SK-N-DZ (cell line): ENCODE data around the gene BAG3.
A peak's percentile ranks its signal among the peaks of the same experiment; 100 is the strongest.

Experiments
- DNase-seq: peaks from one replicate; pipeline ENCODE4 v3.0.0-alpha.2; 2015; ENCODE audit warnings: low spot score

Gene BAG3

DNA sequence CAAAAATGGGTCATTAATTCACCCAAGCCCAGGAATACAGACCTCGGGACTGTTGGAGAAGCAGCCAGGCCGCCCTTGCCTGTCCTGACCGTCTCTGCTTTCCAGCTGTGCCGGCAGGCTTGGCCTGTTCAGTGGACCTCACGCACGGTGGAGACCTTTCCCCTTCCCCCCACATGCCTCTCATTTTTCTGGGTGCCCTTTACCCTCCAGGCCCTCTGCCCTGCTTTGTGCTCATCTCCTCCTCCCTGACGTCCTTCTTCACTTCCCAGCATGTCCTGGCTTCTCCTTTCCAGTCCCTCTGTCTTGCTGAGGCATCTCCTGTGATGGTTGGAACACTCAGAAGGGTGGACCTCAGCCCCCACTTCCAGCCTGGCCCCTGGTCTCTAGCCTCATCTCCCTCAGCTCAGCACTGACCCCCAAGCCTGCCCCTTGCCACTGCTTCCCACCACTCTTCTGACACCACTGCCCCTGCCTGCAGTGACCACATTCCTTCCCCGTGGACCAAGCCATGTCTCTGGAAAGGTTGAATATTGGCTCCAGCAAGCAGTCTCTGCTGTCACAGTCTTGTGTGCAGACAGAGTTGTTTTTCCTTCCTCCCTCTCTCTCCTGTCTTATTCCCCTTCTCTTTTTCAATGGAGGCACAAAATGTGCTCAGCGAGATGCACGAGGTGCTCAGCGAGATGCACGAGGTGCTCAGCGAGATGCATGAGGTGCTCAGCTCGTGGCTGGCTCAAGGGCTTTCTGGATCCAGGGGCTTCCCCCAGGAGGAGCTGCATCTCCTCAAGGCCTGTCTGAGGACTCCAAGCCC, 14.9 kb downstream of the BAG3 start:
- no peak for DNase-seq

DNA sequence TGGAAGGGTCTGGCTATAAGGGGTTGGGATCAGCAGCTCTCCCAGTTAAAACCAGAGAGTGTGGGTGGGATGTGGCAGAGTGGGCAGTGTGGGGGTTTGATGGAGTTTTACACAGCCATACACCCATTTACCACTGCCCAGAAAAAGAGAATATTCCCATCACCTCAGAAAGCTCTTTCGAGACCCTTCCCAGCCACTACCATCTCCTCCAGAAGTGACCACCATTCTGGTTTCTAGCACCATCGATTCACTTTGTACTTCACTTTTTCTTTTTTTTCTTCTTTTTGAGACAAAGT, 15.5 kb downstream of the BAG3 start:
- DNase-seq, result no peak

GRCh38 chr10:119667562-119668328, 16.6 kb downstream of the BAG3 start:
- peak; percentile 64 for DNase-seq

- no peak for DNase-seq
These were observed 17.3 kb downstream of the BAG3 start for GRCh38 chr10:119668461-119668860.

DNA sequence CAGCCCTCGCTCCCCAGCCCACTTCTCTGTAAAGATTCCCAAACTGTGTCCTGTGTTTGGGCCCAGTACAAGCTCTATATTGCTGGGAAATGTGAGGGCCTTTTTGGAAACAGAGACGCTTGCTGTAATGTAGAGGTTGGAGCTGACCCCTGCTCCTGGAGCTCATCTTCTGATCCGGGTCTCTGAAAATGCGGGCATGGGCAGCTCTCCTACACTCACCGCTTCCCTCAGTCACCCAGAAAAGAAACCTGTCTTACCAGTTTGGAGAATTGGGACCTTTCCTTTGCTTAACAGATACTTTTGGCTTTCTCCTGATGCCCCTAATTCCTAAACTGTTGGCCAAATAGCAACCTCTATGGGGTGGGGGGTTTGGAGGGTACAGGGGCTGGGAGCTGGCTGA, 18.2 kb downstream of the BAG3 start:
- no peak for DNase-seq

- DNase-seq, result no peak
These were observed 18.9 kb downstream of the BAG3 start for GRCh38 chr10:119669975-119670640.

DNA sequence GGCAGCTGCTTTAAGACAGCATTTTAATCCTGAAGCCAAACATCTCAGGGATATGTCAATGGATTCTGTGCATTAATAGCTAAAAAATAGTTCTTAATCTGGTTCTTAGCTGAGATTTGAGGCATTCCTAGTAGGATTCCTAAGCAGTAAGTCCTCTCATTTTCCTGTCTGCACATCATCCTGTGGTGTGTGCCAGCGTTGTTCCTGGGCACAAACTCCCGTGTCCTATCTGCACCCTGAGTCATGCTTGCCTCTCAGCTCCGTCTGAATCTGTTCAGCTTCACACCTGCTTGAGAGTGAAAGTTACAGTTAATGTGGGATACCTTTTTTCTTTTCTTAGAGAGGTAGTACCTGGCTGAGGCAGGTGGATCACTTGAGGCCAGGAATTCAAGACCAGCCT, 19.5 kb downstream of the BAG3 start:
- no peak for DNase-seq

DNA sequence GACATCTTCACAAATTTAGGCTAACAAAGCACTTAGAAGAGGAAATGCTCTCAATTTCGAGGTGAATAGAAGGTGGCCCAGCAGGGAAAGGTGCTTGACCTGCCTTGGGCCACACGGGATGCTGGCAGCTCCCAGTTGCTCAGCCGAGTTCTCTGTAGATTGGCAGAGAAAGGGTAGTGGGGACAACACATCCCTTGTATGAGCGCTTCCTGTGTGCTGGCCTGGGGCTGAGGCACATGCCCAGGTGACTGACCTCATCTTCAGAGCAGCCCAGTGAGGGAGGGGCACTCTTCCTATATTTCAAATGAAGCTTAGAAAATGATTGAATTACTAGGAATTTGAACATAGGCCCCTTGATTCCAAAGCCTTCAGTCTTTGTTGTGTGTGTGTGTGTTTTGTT, 20.2 kb downstream of the BAG3 start:
- no peak for DNase-seq

DNA sequence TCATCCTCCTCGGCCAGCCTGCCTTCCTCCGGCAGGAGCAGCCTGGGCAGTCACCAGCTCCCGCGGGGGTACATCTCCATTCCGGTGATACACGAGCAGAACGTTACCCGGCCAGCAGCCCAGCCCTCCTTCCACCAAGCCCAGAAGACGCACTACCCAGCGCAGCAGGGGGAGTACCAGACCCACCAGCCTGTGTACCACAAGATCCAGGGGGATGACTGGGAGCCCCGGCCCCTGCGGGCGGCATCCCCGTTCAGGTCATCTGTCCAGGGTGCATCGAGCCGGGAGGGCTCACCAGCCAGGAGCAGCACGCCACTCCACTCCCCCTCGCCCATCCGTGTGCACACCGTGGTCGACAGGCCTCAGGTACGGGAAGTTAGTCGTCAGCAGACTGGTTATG, 21.1 kb downstream of the BAG3 start:
- no peak for DNase-seq

- peak; percentile 82 for DNase-seq
These were observed 22.1 kb downstream of the BAG3 start for GRCh38 chr10:119673271-119673670.

- DNase-seq, result no peak
These were observed 24.4 kb downstream of the BAG3 start for GRCh38 chr10:119675483-119676170.

GRCh38 chr10:119677126-119677525, 25.9 kb downstream of the BAG3 start:
- no peak for DNase-seq

DNA sequence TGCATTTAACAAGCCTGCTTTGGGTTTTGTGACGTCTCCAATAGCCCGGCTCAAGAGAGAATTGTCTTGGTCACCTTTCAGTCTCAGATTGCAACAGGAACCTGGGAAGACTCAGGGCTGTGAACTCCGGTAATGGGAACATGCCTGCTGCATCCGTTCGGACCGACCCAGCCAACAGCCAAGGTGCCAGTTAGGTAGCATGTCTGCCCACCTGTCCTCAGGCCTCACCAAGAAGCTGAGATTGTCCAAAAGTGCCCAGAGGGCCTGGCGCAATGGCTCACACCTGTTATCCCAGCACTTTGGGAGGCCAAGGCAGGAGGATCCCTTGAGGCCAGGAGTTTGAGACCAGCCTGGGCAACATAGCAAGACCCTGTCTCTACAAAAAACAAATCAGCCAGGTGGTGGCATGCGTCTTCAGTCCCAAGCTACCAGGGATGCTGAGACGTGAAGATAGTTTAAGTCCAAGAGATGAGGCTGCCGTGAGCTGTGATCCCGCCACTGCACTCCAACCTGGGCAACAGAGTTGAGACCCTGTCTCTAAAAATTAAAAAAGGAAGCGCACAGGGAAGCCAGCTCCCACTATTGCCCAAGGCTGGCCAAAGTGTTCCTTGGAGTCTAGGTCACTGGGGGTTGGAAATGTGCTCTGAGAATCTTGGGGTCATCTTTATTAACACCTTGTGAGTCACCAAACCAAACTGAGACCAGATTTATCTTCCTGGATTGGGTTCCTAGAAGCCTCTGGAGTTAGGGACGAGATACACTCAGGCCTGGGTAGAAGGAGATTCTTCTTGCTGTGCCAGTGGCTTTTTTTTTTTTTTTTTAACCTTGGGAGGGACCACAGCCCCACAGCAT, 26.9 kb downstream of the BAG3 start:
- DNase-seq, result no peak

DNA sequence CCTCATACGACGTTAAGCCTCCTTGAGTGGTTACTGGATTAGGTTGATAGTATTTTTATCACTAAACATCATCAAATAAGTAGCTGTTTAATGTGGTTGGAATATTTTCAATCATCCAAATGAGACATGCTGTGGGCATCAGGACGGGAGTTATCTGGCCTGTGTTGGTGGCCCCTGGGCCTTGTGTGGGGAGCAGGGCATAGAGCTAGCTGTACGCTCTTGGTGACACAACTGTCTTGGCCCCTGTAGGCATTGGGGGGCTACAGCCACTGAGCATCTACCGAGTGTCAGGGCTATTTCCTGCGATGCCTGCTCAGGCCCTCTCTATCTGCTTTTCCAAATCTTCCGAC, 28.3 kb downstream of the BAG3 start:
- no peak for DNase-seq

DNA sequence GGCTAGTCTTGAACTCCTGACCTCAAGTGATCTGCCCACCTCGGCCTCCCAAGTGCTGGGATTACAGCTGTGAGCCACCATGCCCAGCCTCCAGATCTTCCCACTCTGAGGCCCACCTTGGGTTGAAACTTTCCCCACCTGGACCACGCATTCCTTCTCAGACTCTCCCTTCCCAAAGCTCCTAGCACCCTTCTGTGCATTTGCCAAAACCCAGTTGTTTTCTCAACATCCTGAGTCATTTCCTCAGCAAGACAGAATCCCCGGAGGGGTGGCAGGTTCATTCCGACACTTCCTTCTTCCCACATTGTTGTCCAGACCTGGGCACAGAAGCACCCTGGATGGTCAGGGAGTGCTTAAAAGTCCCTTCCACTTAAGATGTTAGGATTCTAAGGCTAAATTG, 28.9 kb downstream of the BAG3 start:
- no peak for DNase-seq

DNA sequence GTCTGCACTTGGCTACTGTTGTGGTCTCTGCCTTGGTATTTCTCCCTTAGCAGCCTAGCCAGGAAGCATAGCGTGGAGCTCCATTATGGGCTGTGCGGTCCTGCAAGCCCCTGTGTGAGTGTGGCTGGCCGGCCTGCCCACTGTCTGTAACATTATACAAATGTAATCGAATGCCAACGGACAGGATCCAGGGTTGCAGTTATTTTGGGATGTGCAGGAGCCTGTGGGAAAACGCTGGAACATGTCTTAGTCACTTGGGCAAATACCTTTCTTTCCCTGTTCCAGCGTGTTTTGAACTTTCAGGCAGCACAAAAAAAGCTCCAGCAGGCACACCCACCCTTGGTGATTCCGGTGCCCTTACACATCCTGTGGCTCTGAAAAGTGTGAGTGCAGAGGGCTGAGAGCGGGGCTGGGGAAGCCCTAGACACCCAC, 29.5 kb downstream of the BAG3 start:
- DNase-seq, result no peak

DNA sequence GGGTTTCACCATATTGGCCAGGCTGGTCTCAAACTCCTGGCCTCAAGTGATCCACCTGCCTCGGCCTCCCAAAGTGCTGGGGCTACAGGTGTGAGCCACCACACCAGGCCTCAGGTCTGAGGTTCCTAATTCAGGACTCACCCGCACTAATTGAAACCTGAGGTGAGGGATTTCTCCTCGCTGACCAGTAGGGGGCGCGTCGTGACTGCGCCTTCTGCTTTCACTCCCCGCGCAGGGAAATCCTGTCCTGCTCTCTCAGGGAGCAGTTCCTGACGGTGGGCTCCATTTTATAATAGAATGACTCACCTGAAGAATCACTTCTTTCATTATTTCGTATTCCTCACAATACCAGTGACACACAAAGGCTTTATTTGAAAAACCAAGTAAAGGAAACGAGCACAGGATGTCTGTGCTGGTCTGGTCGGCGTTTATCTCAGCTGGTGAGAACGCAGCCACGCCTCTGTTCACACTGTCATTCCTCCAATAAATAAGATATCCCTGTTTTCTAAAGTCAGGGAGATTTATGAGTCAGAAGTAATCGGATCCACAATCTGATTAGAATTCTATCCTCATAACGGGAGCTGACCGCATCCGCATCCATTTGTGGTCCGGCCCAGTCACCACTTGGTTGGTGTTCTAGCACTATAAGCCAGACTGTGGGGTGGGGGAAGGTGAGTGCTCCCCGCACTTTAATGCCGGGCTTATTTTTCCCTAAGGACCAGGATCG, 35.4 kb downstream of the BAG3 start:
- DNase-seq, result peak; percentile 80

DNA sequence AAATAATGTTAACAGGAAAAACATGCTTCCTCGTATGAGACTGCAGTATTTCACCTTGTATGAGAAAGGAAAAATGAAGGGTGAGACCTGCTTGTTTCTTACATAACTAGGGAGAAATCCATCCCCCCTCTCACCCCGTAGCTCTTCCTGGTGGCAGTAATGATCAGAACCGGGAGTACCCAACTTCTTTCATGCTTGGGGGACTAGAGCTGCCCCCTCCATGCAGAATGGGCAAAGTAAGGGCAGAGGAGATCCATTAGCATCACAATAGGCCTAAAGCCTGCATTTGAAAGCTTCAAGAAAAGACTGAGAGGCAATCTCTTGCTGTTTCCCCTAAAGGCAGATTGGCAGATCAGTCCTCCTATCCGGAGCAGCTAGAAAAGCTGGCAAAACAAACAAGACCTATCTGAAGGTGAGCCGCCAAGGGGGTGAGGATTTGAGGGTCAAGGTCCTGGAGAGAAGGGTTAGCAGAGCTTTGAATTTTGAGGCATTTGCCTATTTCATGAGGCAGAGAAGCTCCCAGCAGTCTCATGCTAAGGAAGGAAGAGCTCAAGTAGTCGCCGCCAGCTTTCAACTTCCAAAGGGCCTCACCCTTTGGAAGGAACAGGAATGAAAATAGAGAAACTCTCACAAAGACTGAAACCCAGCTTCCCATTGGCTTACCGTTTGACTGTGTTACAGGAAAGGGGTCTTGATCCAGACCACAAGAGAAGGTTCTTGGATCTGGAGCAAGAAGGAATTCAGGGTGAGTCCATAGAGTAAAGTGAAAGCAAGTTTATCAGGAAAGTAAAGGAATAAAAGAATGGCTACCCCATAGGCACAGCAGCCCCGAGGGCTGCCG, 36.2 kb downstream of the BAG3 start:
- DNase-seq, result peak; percentile 64

- DNase-seq, result peak; percentile 90
These were observed 36.9 kb downstream of the BAG3 start for GRCh38 chr10:119688033-119688508.
